NB4 (cell line): ENCODE measurements around the gene GALNT10.

Experiments used
- DNase-seq: peaks from one replicate; pipeline ENCODE4 v3.0.0; 2010; ENCODE audit warnings: low read depth
- H3K4me3 ChIP-seq: one replicate; pipeline ENCODE4 v1.5.1; 2011; ENCODE audit warnings: mild to moderate bottlenecking, low read depth, low read length, moderate library complexity
- MAX ChIP-seq: IDR thresholded peaks from 2 replicates; pipeline ENCODE4 v1.6.1; 2011; ENCODE audit warnings: low read depth, low read length
- MYC ChIP-seq: IDR thresholded peaks from 2 replicates; pipeline ENCODE4 v1.6.1; 2011; ENCODE audit warnings: low read depth, low read length
- POLR2A ChIP-seq: IDR thresholded peaks from 2 replicates; pipeline ENCODE4 v1.6.1; 2011; ENCODE audit warnings: mild to moderate bottlenecking; ENCODE audit not compliant: insufficient read length; ENCODE audit errors: extremely low read depth
- TF ChIP-seq, protein P1 (sequence below): IDR thresholded peaks from one replicate; pipeline ENCODE4 v1.5.1; 2012; ENCODE audit warnings: low read depth, low read length

GALNT10 gene

DNA sequence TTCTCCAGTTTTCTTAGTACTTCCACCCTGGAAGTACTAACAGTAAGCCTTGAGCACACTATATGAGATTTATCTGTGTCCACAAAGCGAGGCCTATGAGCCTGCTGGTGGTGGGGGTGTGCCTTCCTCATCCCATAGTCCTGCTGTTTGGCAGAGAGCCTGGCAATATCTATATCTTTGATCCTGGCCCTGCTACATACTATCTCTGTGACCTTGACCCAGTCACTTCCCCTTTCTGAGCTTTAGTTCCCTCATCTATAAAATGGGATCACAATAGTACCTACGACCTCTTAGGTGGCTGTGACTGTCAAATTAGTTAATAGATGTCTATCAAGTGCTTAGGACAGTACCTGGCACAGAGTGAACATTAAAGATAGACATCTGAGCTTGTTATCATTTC, 140.7 kb downstream of the GALNT10 start:
- no peak for DNase-seq
- no peak overlapping the region for H3K4me3 ChIP-seq
- no peak for TF ChIP-seq POLR2A
- no peak for TF ChIP-seq MYC
- TF ChIP-seq, protein P1, sequence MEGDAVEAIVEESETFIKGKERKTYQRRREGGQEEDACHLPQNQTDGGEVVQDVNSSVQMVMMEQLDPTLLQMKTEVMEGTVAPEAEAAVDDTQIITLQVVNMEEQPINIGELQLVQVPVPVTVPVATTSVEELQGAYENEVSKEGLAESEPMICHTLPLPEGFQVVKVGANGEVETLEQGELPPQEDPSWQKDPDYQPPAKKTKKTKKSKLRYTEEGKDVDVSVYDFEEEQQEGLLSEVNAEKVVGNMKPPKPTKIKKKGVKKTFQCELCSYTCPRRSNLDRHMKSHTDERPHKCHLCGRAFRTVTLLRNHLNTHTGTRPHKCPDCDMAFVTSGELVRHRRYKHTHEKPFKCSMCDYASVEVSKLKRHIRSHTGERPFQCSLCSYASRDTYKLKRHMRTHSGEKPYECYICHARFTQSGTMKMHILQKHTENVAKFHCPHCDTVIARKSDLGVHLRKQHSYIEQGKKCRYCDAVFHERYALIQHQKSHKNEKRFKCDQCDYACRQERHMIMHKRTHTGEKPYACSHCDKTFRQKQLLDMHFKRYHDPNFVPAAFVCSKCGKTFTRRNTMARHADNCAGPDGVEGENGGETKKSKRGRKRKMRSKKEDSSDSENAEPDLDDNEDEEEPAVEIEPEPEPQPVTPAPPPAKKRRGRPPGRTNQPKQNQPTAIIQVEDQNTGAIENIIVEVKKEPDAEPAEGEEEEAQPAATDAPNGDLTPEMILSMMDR = no peak
- no peak for TF ChIP-seq MAX

GRCh38 chr5:154331924-154332323, 141.4 kb downstream of the GALNT10 start:
- no peak for DNase-seq
- no peak for TF ChIP-seq MAX

GRCh38 chr5:154332451-154332850, 141.9 kb downstream of the GALNT10 start:
- DNase-seq = no peak
- no peak overlapping the region for H3K4me3 ChIP-seq
- no peak for TF ChIP-seq POLR2A

More at GRCh38 chr5:154331924-154332323, 141.4 kb downstream of the GALNT10 start:
- H3K4me3 ChIP-seq = no peak overlapping the region

- TF ChIP-seq POLR2A (no peak), MYC (no peak), MAX (no peak)
- TF ChIP-seq, protein P1 = no peak
Measured at GRCh38 chr5:154333016-154333415, 142.5 kb downstream of the GALNT10 start.

DNA sequence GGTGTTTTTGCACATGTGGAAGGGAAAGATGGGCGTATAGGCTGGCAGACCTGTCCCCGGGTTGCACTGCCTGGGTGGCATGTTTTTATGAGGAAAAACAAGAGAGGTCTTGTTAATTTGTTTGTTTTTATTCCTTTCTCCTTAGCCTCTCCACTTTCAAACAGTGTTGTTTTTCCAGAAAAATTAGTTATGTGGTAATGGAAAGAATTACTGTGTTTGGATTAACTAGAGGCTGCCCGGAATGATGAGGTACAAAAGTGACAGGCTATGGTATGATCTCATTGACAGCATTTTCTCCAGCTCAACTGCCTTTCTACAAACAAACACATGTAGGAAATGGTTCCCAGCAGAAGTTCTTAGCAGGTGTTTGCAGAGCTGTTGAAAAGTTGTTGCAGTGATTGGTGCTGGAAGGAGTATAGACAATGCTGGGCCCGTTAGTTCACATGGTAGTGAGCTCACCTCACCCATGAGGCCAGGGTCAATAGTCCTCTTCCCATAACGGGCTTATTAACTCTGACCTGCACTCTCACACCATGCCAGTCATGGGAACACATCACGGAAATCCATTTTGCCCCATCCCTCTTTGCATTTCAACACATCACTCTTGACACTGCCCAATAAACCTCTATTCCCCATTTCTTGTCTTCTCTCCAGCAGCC, 144.0 kb downstream of the GALNT10 start:
- H3K4me3 ChIP-seq = no peak overlapping the region
- no peak for DNase-seq
- TF ChIP-seq POLR2A = no peak

More at GRCh38 chr5:154333016-154333415, 142.5 kb downstream of the GALNT10 start:
- DNase-seq = no peak
- H3K4me3 ChIP-seq = no peak overlapping the region

DNA sequence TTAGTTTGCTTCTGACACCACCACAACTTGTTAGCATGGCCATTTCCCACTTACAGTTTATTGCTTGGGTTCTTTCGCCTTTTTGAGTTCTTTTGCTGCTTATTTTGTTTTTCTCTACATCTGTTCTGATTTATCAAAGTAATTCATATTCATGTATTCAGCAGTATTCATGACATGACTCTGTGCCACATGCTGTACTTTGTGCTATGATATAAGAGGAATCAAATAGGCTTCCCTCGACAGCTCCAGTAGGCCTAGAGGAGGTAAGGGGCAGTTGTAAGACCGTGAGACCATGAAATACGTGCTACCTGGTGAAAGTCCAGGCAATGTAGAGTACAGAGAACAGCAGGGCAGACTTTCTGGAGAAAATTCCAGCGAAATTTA, 144.5 kb downstream of the GALNT10 start:
- H3K4me3 ChIP-seq = no peak overlapping the region
- DNase-seq = no peak
- TF ChIP-seq MAX (no peak), POLR2A (no peak), MYC (no peak)
- TF ChIP-seq, protein P1 = no peak

DNA sequence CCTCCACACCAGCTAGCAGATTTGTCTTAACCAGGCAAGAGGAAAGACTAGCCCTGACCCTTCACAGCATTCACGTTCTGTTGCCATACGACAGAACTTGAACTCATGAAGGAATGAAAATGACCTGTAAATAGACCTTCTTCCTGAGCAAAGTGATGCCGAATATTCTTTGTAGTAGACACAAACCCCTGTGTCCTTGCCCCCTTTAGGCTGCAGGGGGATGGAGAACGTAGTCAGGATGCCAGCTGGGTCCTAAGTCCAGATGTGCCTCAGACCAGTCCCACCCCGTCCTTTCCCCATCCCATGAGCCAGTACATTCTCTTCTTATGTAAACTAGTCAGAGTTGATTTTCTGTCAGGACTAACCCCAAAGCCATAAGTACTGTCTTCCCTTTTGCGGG, 151.1 kb downstream of the GALNT10 start:
- H3K4me3 ChIP-seq = no peak overlapping the region
- DNase-seq = no peak
- TF ChIP-seq MAX = no peak
- TF ChIP-seq, protein P1 = no peak
- TF ChIP-seq MYC = no peak
- no peak for TF ChIP-seq POLR2A
